CD4-positive, CD25-positive, alpha-beta regulatory T cell (primary cell): ENCODE results near the gene NGF. TPM values are rescaled to one million over a fixed set of nuclear protein-coding genes. Genes with fewer than 3 reads are reported as not detected.
A peak's percentile ranks its signal among the peaks of the same experiment; 100 is the strongest.
"Not testable (repeated sequence)": the region's sequence is repeated elsewhere in the genome, so short reads cannot be mapped to it uniquely, and the experiment has no call there.

Experiments
- ATAC-seq, 2 donors: fragments of 150-1000 bp; cut with Tn5 transposase; one replicate each; pipeline ENCODE4 v1.10.0; 2021; ENCODE audit warnings: low read depth in 2 of 2, moderate number of reproducible peaks in 2 of 2, moderate library complexity in 1 of 2
- DNase-seq, 3 donors: peaks; one replicate each; pipeline versions ENCODE4 v3.0.0 to v3.0.0-alpha.2; 2012 to 2022; ENCODE audit warnings: mixed read lengths in 1 of 3
- H3K27ac ChIP-seq: one replicate; pipeline ENCODE4 v1.7.0; 2013; ENCODE audit warnings: mild to moderate bottlenecking, low read length; ENCODE audit not compliant: insufficient read depth, poor library complexity, severe bottlenecking
- H3K27me3 ChIP-seq: one replicate; pipeline ENCODE4 v1.7.0; 2013; ENCODE audit warnings: low read length; ENCODE audit not compliant: control insufficient read depth, insufficient read depth
- H3K36me3 ChIP-seq: one replicate; pipeline ENCODE4 v1.7.0; 2013; ENCODE audit warnings: mild to moderate bottlenecking, low read length, moderate library complexity; ENCODE audit not compliant: control insufficient read depth, insufficient read depth
- H3K4me1 ChIP-seq: 2 replicates; pipeline ENCODE4 v1.7.0; 2013; ENCODE audit warnings: mild to moderate bottlenecking, low read length; ENCODE audit not compliant: insufficient read depth, control insufficient read depth, poor library complexity, severe bottlenecking
- H3K4me3 ChIP-seq: one replicate; pipeline ENCODE4 v1.7.0; 2013; ENCODE audit warnings: low read depth, mild to moderate bottlenecking, low read length, moderate library complexity
- H3K9me3 ChIP-seq, 2 experiments: 1 replicate in 1 of 2; 2 replicates in 1 of 2; pipeline ENCODE4 v1.7.0; 2013; ENCODE audit warnings: low read length in 2 of 2, mild to moderate bottlenecking in 1 of 2, moderate library complexity in 1 of 2; ENCODE audit not compliant: control insufficient read depth in 2 of 2
- H3K27ac Mint-ChIP-seq, 3 donors: one replicate each; pipeline ENCODE4 v1.8.0; 2020 to 2022; ENCODE audit warnings: mild to moderate bottlenecking in 3 of 3, mixed read lengths in 3 of 3, moderate library complexity in 2 of 3
- H3K27me3 Mint-ChIP-seq: one replicate; pipeline ENCODE4 v1.8.0; 2022; ENCODE audit warnings: mild to moderate bottlenecking, mixed read lengths
- H3K36me3 Mint-ChIP-seq: one replicate; pipeline ENCODE4 v1.8.0; 2020; ENCODE audit warnings: mixed read lengths
- H3K4me1 Mint-ChIP-seq, 4 donors: one replicate each; pipeline ENCODE4 v1.8.0; 2020 to 2022; ENCODE audit warnings: mixed read lengths in 4 of 4, mild to moderate bottlenecking in 1 of 4
- H3K4me3 Mint-ChIP-seq, 4 donors: one replicate each; pipeline ENCODE4 v1.8.0; 2020 to 2022; ENCODE audit warnings: mild to moderate bottlenecking in 4 of 4, mixed read lengths in 4 of 4, moderate library complexity in 3 of 4
- H3K9me3 Mint-ChIP-seq, 7 donors: one replicate each; pipeline ENCODE4 v1.8.0; 2020 to 2022; ENCODE audit warnings: mixed read lengths in 7 of 7, mild to moderate bottlenecking in 3 of 7, moderate library complexity in 2 of 7
- polyA plus RNA-seq, 4 donors: library from polyadenylated mRNA; unstranded; fragments of 300-500 nt; fragmentation: Illumina TruSeq; gene quantifications; one replicate each; pipeline ENCODE4 v1.2.3, GENCODE V29; 2021
- total RNA-seq: library from RNA; stranded (reverse); gene quantifications from one replicate; pipeline ENCODE4 v1.2.3, GENCODE V29; 2022

Gene NGF
- total and polyA plus RNA-seq, 5 donors from 2014 or later: not detected

DNA sequence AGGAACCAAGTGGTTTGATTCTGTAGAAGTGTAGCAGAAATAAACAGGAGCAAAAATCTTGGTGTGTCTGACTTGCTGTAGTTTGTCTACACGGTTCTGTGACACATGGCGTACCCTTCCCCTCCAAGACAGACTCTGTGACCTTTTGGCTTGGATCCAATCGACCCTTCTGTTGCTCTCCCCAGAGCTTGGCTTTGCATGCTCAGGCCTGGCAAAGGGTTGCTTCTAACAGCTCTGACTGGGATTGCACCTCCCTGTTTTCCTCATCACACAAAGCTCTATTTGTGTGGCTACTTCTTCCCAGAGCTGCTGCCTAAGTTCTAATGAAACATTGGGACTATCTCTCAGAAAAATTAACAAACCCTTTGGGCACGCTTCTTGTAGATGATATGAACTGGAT, 24.0 kb downstream of the NGF start:
- H3K4me1 ChIP-seq: no peaks in the 10 kb centered on the region
- H3K4me3 Mint-ChIP-seq: no peak overlapping the region
- peaks cover 7% of the 10 kb centered on the region for H3K27me3 ChIP-seq
- H3K9me3 Mint-ChIP-seq: peaks cover 0 to 2% (median 0%) of the 10 kb centered on the region in 7 donors
- H3K27ac ChIP-seq: no peak overlapping the region
- no peaks in the 10 kb centered on the region for H3K4me1 Mint-ChIP-seq
- H3K36me3 ChIP-seq: no peaks in the 10 kb centered on the region
- no peak for ATAC-seq
- H3K27me3 Mint-ChIP-seq: peaks cover 9% of the 10 kb centered on the region
- no peaks in the 10 kb centered on the region for H3K36me3 Mint-ChIP-seq
- no peaks in the 10 kb centered on the region for H3K9me3 ChIP-seq
- H3K27ac Mint-ChIP-seq: no peak overlapping the region
- no peak for DNase-seq
- no peak overlapping the region for H3K4me3 ChIP-seq

DNA sequence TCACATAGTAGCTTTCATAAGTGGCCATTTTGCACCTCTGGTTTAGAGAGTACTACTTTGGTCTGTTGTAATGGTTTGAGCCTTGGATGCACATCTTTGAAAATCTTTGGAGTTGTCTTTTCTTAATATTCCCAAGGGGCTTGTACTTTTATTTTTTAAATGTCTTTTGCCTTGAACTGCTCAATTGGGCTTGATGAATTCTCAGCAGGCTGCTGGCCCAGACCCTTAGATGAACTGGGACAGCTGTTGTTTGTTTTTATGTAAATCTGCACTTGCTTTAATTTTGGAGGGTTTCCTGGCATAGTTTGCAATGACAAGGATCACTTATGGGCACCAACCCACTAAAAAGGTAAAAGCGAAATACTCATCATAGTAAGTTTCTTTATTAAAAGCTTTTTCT, 24.9 kb downstream of the NGF start:
- Mint-ChIP-seq H3K4me3 (no peak overlapping the region), H3K9me3 (peaks cover 0 to 2% (median 0%) of the 10 kb centered on the region in 7 donors), H3K4me1 (no peaks in the 10 kb centered on the region), H3K27me3 (peaks cover 9% of the 10 kb centered on the region), H3K27ac (no peak overlapping the region), H3K36me3 (no peaks in the 10 kb centered on the region)
- Histone ChIP-seq H3K27ac (no peak overlapping the region), H3K27me3 (peaks cover 7% of the 10 kb centered on the region), H3K4me1 (no peaks in the 10 kb centered on the region), H3K36me3 (no peaks in the 10 kb centered on the region), H3K9me3 (no peaks in the 10 kb centered on the region), H3K4me3 (no peak overlapping the region)
- ATAC-seq (no peak), DNase-seq (no peak)

GRCh38 chr1:115312742-115313141, 25.3 kb downstream of the NGF start:
- no peaks in the 10 kb centered on the region for H3K4me1 Mint-ChIP-seq
- Histone ChIP-seq H3K4me3 (no peak overlapping the region), H3K4me1 (no peaks in the 10 kb centered on the region), H3K27me3 (peaks cover 7% of the 10 kb centered on the region), H3K36me3 (no peaks in the 10 kb centered on the region), H3K9me3 (no peaks in the 10 kb centered on the region), H3K27ac (no peak overlapping the region)
- H3K4me3 Mint-ChIP-seq: no peak overlapping the region
- H3K27me3 Mint-ChIP-seq: peaks cover 9% of the 10 kb centered on the region
- DNase-seq: no peak
- peaks cover 0 to 2% (median 0%) of the 10 kb centered on the region in 7 donors for H3K9me3 Mint-ChIP-seq
- no peak overlapping the region for H3K27ac Mint-ChIP-seq
- no peaks in the 10 kb centered on the region for H3K36me3 Mint-ChIP-seq
- no peak for ATAC-seq

- H3K4me1 ChIP-seq: no peaks in the 10 kb centered on the region
- no peaks in the 10 kb centered on the region for H3K4me1 Mint-ChIP-seq
- no peaks in the 10 kb centered on the region for H3K9me3 ChIP-seq
- peaks cover 0 to 4% (median 0%) of the 10 kb centered on the region in 7 donors for H3K9me3 Mint-ChIP-seq
- no peak for DNase-seq
- H3K27me3 ChIP-seq: peaks cover 11% of the 10 kb centered on the region
- no peak for ATAC-seq
- peaks cover 9% of the 10 kb centered on the region for H3K27me3 Mint-ChIP-seq
- H3K27ac ChIP-seq: no peak overlapping the region
- H3K4me3 ChIP-seq: no peak overlapping the region
- H3K4me3 Mint-ChIP-seq: no peak overlapping the region
- H3K36me3 ChIP-seq: no peaks in the 10 kb centered on the region
- no peak overlapping the region for H3K27ac Mint-ChIP-seq
- H3K36me3 Mint-ChIP-seq: no peaks in the 10 kb centered on the region
These were observed 26.5 kb downstream of the NGF start for GRCh38 chr1:115311474-115311989.

DNA sequence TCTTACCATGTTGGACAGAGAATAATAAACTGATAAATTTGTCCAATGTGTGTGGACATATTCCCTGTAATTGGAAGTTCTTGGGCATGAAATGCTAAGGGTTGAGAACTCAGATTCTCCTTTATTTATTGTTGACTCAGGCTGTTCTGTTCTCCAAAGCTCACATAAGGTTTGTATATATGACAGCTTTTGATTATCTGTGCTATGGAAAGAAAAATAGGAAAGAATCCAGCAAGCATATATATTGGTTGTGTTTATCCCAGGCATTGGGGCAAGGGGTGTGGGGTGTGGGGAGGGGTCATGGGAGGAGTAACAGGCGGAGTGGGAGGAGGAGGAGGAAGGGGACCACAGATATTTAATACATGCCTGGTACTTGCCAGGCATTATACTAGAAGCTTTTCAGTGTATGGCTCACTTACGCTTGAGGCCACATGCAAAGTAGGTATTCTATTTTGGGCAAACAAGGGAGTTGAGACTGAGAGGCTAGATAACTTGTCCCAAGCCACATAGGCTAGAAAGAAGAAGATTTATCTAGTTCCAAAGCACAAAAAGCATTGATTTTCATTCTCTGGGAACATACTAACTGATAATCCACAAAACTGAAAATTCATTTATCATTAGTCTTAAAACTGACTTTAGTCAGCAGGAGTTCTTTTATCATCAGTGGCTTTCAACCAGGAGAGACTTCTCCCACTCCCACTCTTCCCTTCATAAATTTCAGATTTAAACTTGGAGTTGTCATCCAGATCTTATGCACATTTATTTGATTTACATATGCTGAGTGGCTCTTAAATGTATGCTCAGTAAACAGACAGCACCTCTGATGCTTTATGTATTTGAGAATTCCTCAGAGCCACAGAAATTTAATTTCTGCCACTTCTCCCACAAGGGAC, 27.2 kb downstream of the NGF start:
- no peaks in the 10 kb centered on the region for H3K36me3 Mint-ChIP-seq
- no peak overlapping the region for H3K27ac ChIP-seq
- H3K4me3 Mint-ChIP-seq: no peak overlapping the region
- H3K4me1 ChIP-seq: no peaks in the 10 kb centered on the region
- peak overlapping the region in 1 of 3 donors; percentile 40 for H3K27ac Mint-ChIP-seq
- no peaks in the 10 kb centered on the region for H3K36me3 ChIP-seq
- no peak for ATAC-seq
- H3K4me1 Mint-ChIP-seq: no peaks in the 10 kb centered on the region
- H3K9me3 Mint-ChIP-seq: peaks cover 0 to 4% (median 0%) of the 10 kb centered on the region in 7 donors
- H3K27me3 ChIP-seq: peaks cover 11% of the 10 kb centered on the region
- H3K27me3 Mint-ChIP-seq: peaks cover 9% of the 10 kb centered on the region
- no peak for DNase-seq
- H3K9me3 ChIP-seq: no peaks in the 10 kb centered on the region
- H3K4me3 ChIP-seq: no peak overlapping the region

DNA sequence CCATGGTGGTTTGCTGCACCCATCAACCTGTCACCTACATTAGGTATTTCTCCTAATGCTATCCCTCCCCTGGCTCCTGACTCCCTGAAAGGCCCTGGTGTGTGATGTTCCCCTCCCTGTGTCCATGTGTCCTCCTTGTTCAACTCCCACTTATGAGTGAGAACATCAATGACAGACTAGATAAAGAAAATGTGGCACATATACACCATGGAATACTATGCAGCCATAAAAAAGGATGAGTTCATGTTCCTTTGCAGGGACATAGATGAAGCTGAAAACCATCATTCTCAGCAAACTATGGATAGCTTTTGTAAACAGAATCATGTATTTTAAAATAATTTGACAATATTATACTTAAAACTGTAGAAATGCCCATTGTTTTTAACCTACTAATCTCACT, 28.5 kb downstream of the NGF start:
- H3K27ac ChIP-seq, H3K36me3 ChIP-seq, H3K4me1 ChIP-seq, H3K27ac Mint-ChIP-seq, H3K27me3 Mint-ChIP-seq, H3K27me3 ChIP-seq, DNase-seq, H3K4me3 Mint-ChIP-seq, H3K4me3 ChIP-seq, ATAC-seq, H3K36me3 Mint-ChIP-seq, H3K9me3 ChIP-seq, H3K9me3 Mint-ChIP-seq, H3K4me1 Mint-ChIP-seq: not testable (repeated sequence)

DNA sequence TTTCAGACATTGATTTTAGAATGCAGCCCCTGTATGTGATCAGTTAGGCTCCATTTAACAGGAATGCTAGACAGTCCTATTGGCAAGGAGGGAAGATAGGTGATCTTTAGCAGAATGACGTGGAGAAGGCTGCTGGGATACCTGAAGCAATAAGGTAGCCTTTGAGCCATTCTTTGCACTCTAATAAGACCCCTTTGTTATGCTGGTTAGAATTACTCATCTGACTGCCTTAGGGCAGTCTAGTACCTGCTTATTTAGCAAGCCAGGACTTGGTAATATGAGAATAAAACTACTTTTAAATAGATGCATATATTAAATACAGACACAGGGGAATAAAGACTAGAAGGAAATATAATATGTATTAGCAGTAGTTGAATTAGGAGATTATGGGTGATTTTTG, 29.1 kb downstream of the NGF start:
- Mint-ChIP-seq H3K36me3 (no peaks in the 10 kb centered on the region), H3K4me3 (no peak overlapping the region), H3K4me1 (no peaks in the 10 kb centered on the region), H3K27ac (no peak overlapping the region), H3K9me3 (peaks cover 0 to 3% (median 0%) of the 10 kb centered on the region in 7 donors), H3K27me3 (peaks cover 9% of the 10 kb centered on the region)
- no peak overlapping the region for H3K4me3 ChIP-seq
- no peak overlapping the region for H3K27ac ChIP-seq
- H3K27me3 ChIP-seq: peaks cover 4% of the 10 kb centered on the region
- no peaks in the 10 kb centered on the region for H3K36me3 ChIP-seq
- H3K9me3 ChIP-seq: no peaks in the 10 kb centered on the region
- ATAC-seq (no peak), DNase-seq (no peak)
- H3K4me1 ChIP-seq: no peaks in the 10 kb centered on the region

GRCh38 chr1:115307661-115308060, 30.4 kb downstream of the NGF start:
- H3K4me3 ChIP-seq: no peak overlapping the region
- Mint-ChIP-seq H3K4me1 (no peaks in the 10 kb centered on the region), H3K9me3 (peaks cover 0 to 6% (median 0%) of the 10 kb centered on the region in 7 donors), H3K36me3 (no peaks in the 10 kb centered on the region), H3K4me3 (no peak overlapping the region), H3K27ac (no peak overlapping the region), H3K27me3 (peaks cover 9% of the 10 kb centered on the region)
- DNase-seq (no peak), ATAC-seq (no peak)
- H3K9me3 ChIP-seq: no peaks in the 10 kb centered on the region
- peaks cover 4% of the 10 kb centered on the region for H3K27me3 ChIP-seq
- no peaks in the 10 kb centered on the region for H3K36me3 ChIP-seq
- H3K27ac ChIP-seq: no peak overlapping the region
- H3K4me1 ChIP-seq: no peaks in the 10 kb centered on the region
